ENCODE measurements around the gene NADK.

DNA sequence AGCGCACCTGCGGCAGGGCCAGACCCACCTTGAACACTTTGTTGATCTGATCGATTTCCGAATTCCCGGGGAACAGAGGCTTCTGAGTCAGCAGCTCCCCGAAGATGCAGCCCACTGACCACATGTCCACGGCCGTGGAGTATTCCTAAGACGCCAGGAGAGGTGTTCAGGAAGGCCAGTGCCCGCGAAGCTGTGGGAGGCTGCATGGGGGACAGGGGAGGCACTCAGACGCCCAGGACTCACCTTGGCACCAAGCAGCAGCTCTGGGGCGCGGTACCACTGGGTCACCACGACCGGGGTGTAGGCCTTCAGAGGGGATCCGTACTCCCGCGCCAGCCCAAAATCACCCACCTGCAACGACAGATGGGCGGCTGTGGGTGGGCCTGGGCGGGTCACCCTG lies 74.5 kb downstream of the NADK start:
- TF ChIP-seq POLR2AphosphoS5 (IDR thresholded peaks at IDR 0.05) = no peak
- TF ChIP-seq, protein P1, sequence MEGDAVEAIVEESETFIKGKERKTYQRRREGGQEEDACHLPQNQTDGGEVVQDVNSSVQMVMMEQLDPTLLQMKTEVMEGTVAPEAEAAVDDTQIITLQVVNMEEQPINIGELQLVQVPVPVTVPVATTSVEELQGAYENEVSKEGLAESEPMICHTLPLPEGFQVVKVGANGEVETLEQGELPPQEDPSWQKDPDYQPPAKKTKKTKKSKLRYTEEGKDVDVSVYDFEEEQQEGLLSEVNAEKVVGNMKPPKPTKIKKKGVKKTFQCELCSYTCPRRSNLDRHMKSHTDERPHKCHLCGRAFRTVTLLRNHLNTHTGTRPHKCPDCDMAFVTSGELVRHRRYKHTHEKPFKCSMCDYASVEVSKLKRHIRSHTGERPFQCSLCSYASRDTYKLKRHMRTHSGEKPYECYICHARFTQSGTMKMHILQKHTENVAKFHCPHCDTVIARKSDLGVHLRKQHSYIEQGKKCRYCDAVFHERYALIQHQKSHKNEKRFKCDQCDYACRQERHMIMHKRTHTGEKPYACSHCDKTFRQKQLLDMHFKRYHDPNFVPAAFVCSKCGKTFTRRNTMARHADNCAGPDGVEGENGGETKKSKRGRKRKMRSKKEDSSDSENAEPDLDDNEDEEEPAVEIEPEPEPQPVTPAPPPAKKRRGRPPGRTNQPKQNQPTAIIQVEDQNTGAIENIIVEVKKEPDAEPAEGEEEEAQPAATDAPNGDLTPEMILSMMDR (IDR thresholded peaks at IDR 0.05) = no peak
